ENCODE measurements around the gene TMEM128. TPM values are rescaled to one million over a fixed set of nuclear protein-coding genes. Genes with fewer than 3 reads are reported as not detected.

The TMEM128 gene
- total RNA-seq (ENCODE audit: unreplicated experiment), result 19.8 TPM
- long read RNA-seq, transcript TMEM128-202 (5 exons, 1,221 nt), result major isoform, 6 of 8 reads
- long read RNA-seq, partial matches to known transcripts, result 0 of 8 reads
- long read RNA-seq, other reads (novel, unspliced or antisense), result 2 of 8 reads

- Mint-ChIP-seq H3K27me3 (ENCODE audit: unreplicated experiment) (peaks cover 6% of the 10 kb centered on the region), H3K4me3 (ENCODE audit: unreplicated experiment) (peak within 1 kb of the TSS; percentile 89), H3K4me1 (ENCODE audit: unreplicated experiment) (peaks cover 20% of the 10 kb centered on the region), H3K9me3 (ENCODE audit: unreplicated experiment) (no peaks in the 10 kb centered on the region), H3K27ac (ENCODE audit: unreplicated experiment) (peak within 1 kb of the TSS; percentile 98), H3K36me3 (ENCODE audit: low read depth, unreplicated experiment) (peaks cover 14% of the 10 kb centered on the region)
- no peak for TF ChIP-seq CTCF (IDR thresholded peaks at IDR 0.05; ENCODE audit: unreplicated experiment)
- peak; percentile 87 for DNase-seq (ENCODE audit: low spot score)
Observed at GRCh38 chr4:4248029-4248884, at the start of gene TMEM128. TMEM128 (minus strand) TSS chr4:4248223; CDS start chr4:4248202, 21 bp downstream.

DNA sequence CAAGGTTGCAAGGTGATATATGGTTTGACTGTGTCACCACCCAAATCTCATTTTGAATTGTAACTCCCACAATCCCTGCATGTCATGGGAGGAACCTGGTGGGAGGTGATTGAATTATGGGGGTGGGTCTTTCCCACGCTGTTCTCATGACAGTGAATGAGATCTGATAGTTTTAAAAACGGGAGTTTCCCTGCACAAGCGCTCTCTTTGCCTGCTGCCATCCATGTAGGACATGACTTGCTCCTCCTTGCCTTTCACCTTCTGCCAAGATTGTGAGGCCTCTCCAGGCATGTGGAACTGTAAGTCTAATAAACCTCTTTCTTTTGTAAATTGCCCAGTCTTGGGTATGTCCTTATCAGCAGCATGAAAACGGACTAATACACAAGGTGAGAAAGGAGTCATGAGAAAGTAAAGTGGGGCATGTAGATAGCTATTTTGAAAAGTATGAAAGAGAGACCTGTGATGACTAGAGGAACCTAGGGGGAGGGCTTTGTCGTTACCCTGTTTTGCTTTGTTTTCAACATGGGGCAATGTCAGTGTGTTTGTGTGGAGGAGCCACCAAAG lies 48.3 kb upstream of the TMEM128 start:
- no peaks in the 10 kb centered on the region for H3K9me3 Mint-ChIP-seq (ENCODE audit: unreplicated experiment)
- H3K27ac Mint-ChIP-seq (ENCODE audit: unreplicated experiment), result no peak overlapping the region
- TF ChIP-seq CTCF (IDR thresholded peaks at IDR 0.05; ENCODE audit: unreplicated experiment), result no peak
- peaks cover 6% of the 10 kb centered on the region for H3K4me1 Mint-ChIP-seq (ENCODE audit: unreplicated experiment)
- DNase-seq (ENCODE audit: low spot score), result no peak
- H3K36me3 Mint-ChIP-seq (ENCODE audit: low read depth, unreplicated experiment), result peaks cover 10% of the 10 kb centered on the region
- peaks cover 3% of the 10 kb centered on the region for H3K27me3 Mint-ChIP-seq (ENCODE audit: unreplicated experiment)
- no peak overlapping the region for H3K4me3 Mint-ChIP-seq (ENCODE audit: unreplicated experiment)

- H3K36me3 Mint-ChIP-seq (ENCODE audit: low read depth, unreplicated experiment), result peaks cover 10% of the 10 kb centered on the region
- H3K4me1 Mint-ChIP-seq (ENCODE audit: unreplicated experiment), result peaks cover 24% of the 10 kb centered on the region
- peaks cover 3% of the 10 kb centered on the region for H3K27me3 Mint-ChIP-seq (ENCODE audit: unreplicated experiment)
- no peak for DNase-seq (ENCODE audit: low spot score)
- no peaks in the 10 kb centered on the region for H3K9me3 Mint-ChIP-seq (ENCODE audit: unreplicated experiment)
- no peak overlapping the region for H3K27ac Mint-ChIP-seq (ENCODE audit: unreplicated experiment)
- no peak for TF ChIP-seq CTCF (IDR thresholded peaks at IDR 0.05; ENCODE audit: unreplicated experiment)
- no peak overlapping the region for H3K4me3 Mint-ChIP-seq (ENCODE audit: unreplicated experiment)
Observed at GRCh38 chr4:4293279-4293678, 45.3 kb upstream of the TMEM128 start.

DNA sequence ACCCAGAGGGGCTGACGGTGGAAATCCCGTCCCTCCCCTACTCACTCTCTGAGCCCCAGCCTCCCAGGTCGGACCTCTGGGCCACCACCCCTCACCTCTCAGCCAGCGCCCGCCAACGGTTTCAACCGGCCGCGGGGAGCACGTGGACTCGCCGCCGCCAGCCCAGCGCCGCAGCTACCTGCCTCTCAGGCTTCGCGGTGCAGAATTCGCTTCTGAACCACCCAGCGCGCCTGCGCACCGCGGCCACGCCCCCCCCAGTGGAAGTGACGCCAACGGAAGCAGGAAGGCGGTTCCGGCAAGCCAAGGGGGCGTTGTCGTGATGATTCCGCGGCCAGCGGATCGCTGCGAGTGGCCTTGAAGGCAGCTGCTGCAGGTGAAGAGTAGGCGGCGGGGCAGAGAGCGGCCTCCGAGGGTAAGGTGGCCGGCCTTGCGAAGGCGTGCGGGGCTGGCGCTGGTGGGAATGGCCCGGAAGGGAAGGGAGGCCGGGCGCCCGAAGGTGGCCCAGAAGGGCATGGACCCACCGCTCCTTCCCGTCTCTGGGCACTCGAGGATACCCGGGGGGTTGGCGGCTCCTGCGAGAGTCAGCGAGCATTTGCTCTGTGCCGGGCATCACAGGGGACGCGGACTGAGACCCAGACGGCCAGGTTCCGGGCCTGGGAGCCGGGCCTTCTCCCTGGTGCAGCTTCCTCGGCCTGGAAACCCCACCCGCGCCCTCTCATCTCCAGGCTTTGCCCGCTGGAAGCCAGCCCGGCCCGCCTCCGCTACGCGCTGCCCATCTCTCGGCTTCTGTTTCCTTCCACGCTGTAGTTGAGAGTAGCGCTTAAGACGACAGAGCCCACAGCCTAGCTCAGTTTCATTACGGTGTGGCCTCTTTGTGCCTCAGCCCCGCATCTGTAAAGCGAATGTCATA lies 42.2 kb upstream of the TMEM128 start, which contains the start of the genes LYAR and ZBTB49:
Gene LYAR (minus strand): TSS at position 214 of the 910 bp plus-strand sequence. CDS start 6,412 bp downstream, outside the sequence.
Gene ZBTB49 (plus strand): TSS at position 311 of the 910 bp plus-strand sequence. CDS start 9,695 bp downstream, outside the sequence.
- Mint-ChIP-seq H3K4me1 (ENCODE audit: unreplicated experiment) (peaks cover 24% of the 10 kb centered on the region), H3K27me3 (ENCODE audit: unreplicated experiment) (peaks cover 3% of the 10 kb centered on the region), H3K9me3 (ENCODE audit: unreplicated experiment) (no peaks in the 10 kb centered on the region), H3K36me3 (ENCODE audit: low read depth, unreplicated experiment) (peaks cover 3% of the 10 kb centered on the region), H3K4me3 (ENCODE audit: unreplicated experiment) (peak within 1 kb of the TSS; percentile 98), H3K27ac (ENCODE audit: unreplicated experiment) (peak within 1 kb of the TSS; percentile 74)
- DNase-seq (ENCODE audit: low spot score), result peak; percentile 96
- no peak for TF ChIP-seq CTCF (IDR thresholded peaks at IDR 0.05; ENCODE audit: unreplicated experiment)
